HepG2 (cell line): Measurements from ENCODE around the gene PIM1. TPM values are rescaled to one million over a fixed set of nuclear protein-coding genes. Genes with fewer than 3 reads are reported as not detected.

Experiments used
- CC2D1A ChIP-seq: sonication (generic); formaldehyde crosslinking; IDR thresholded peaks from 2 replicates; pipeline ENCODE4 v1.8.1; 2023; ENCODE audit warnings: mild to moderate bottlenecking, missing genetic modification reagents
- ETS1 ChIP-seq: sonication (generic); formaldehyde crosslinking; IDR thresholded peaks from 2 replicates; pipeline ENCODE4 v1.4.0; 2020; ENCODE audit warnings: missing genetic modification reagents
- GABPA ChIP-seq, 2 experiments: IDR thresholded peaks; 2 replicates each; pipeline ENCODE4 v1.6.1; 2011 to 2016; ENCODE audit warnings: low read depth in 2 of 2, low read length in 1 of 2, missing biosample characterization in 1 of 2, missing genetic modification characterization in 1 of 2
- KDM2A ChIP-seq: sonication (generic); formaldehyde crosslinking; IDR thresholded peaks from 2 replicates; pipeline ENCODE4 v1.4.0; 2020; ENCODE audit warnings: low read depth, missing genetic modification reagents, borderline replicate concordance
- KMT2A ChIP-seq: sonication (generic); formaldehyde crosslinking; IDR thresholded peaks from 2 replicates; pipeline ENCODE4 v1.4.0; 2020; ENCODE audit warnings: missing genetic modification reagents
- MEF2D ChIP-seq: sonication (generic); formaldehyde crosslinking; IDR thresholded peaks from 2 replicates; pipeline ENCODE4 v1.5.1; 2020; ENCODE audit warnings: mild to moderate bottlenecking, missing genetic modification reagents
- PCBP1 ChIP-seq: fragments of 200-400 bp; formaldehyde crosslinking; IDR thresholded peaks from 2 replicates; pipeline ENCODE4 v1.6.1; 2017; ENCODE audit warnings: mild to moderate bottlenecking, low read depth, low read length, borderline replicate concordance
- PLRG1 ChIP-seq: fragments of 450-650 bp; conservative IDR thresholded peaks from 2 replicates; pipeline ENCODE4 v1.6.1; 2016
- SP5 ChIP-seq: IDR thresholded peaks from 2 replicates; pipeline ENCODE4 v1.6.1; 2016; ENCODE audit warnings: low read depth, borderline replicate concordance
- ZBTB37 ChIP-seq: sonication (generic); formaldehyde crosslinking; IDR thresholded peaks from 2 replicates; pipeline ENCODE4 v1.4.0; 2020; ENCODE audit warnings: mild to moderate bottlenecking, missing genetic modification reagents
- ZBTB38 ChIP-seq: sonication (generic); formaldehyde crosslinking; IDR thresholded peaks from 2 replicates; pipeline ENCODE4 v1.5.1; 2020; ENCODE audit warnings: mild to moderate bottlenecking, missing genetic modification reagents
- ZNF121 ChIP-seq: sonication (generic); formaldehyde crosslinking; IDR thresholded peaks from 2 replicates; pipeline ENCODE4 v1.5.0; 2020; ENCODE audit warnings: mild to moderate bottlenecking, missing genetic modification reagents
- ZNF225 ChIP-seq: sonication (generic); formaldehyde crosslinking; IDR thresholded peaks from 2 replicates; pipeline ENCODE4 v1.4.0; 2020; ENCODE audit warnings: mild to moderate bottlenecking, missing genetic modification reagents
- ZNF432 ChIP-seq: sonication (generic); formaldehyde crosslinking; IDR thresholded peaks from 2 replicates; pipeline ENCODE4 v1.5.0; 2020; ENCODE audit warnings: missing genetic modification reagents, mild to moderate bottlenecking, borderline replicate concordance
- ZNF879 ChIP-seq: sonication (generic); formaldehyde crosslinking; IDR thresholded peaks from 2 replicates; pipeline ENCODE4 v1.8.1; 2023; ENCODE audit warnings: missing genetic modification reagents
- polyA plus RNA-seq, 8 experiments: library from polyadenylated mRNA; depleted of rRNA in 3 of 8; stranded (reverse) in 7 of 8; unstranded in 1 of 8; fragments of >200 nt; fragmentation: Illumina TruSeq in 4 of 8; extraction: Trizol in 4 of 8; gene quantifications; 2 replicates each; pipeline versions ENCODE4 v1.2.1 to v1.2.3, GENCODE V29; 2011 to 2016; ENCODE audit warnings: low read depth in 4 of 8, missing spikeins in 1 of 8, mixed read lengths in 1 of 8; ENCODE audit not compliant: insufficient read depth in 1 of 8
- total RNA-seq, 5 experiments: library from RNA; depleted of rRNA; stranded (reverse); fragments of >200 nt; fragmentation: Illumina TruSeq; extraction: Trizol; gene quantifications; 2 replicates each; pipeline ENCODE4 v1.2.3, GENCODE V29; 2016; ENCODE audit warnings: low read depth in 1 of 5
- TF ChIP-seq, protein P1 (sequence below): sonication (generic); formaldehyde crosslinking; IDR thresholded peaks from 2 replicates; pipeline ENCODE4; 2020; ENCODE audit warnings: missing genetic modification reagents, mild to moderate bottlenecking, borderline replicate concordance
- TF ChIP-seq, protein P2 (sequence below): sonication (generic); formaldehyde crosslinking; IDR thresholded peaks from 2 replicates; pipeline ENCODE4 v1.9.0; 2021; ENCODE audit warnings: missing genetic modification reagents, borderline replicate concordance

Gene PIM1
- total and polyA plus RNA-seq, 2 of the 13 experiments (the other 11 are each of a cell fraction or from before 2014, with no cell fraction given): 29.4 to 117 TPM

DNA sequence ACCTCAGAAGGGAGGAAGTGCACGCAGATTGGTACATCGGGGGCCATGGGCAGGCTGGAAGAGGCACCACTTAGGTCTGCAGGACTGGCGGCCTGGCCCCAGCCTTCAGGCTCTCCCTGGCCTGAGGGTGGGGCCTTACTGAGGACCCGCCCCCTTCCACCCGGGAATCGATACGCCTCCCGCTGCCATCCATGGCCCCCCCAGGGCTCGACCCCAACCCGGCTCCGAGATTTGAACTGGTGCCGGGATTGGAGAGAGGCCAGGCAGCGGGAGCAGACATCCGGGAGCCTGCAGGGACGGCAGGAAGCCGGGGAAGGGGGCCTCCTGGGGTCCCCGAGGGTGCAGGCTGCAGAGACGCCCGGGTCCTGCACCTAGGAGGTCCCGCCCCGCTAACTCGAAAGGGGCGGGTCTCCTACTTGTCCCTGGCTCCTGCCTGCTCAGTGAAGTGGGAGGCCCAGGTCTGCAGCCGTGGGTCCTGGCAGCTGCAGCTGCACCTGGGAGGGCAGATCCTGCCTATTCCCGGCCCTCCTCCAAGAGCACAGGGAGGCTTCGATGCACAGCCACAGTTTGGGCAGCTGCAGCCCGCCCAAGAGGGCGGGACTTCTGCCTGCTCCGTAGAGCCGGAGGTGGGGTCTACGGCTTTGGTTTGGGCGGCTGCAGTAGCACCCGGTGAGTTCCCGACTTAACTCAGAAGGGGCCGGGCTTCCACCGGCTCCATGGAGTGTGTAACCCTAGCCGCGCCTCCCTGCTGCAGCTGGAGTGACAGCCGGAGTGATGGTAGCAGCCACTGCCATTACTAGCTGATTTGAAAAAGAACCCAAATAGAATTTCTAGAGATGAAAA is 52.4 kb downstream of the PIM1 start (continued):
- TF ChIP-seq ZNF225: 0 out of 2 replicates have a peak, but pooled peaks have one; percentile 33
- 0 out of 2 replicates have a peak, but pooled peaks have one; percentile 41 for TF ChIP-seq MEF2D (CRISPR knock-in tag)
- no peak for TF ChIP-seq ETS1
- no peak for TF ChIP-seq KMT2A (CRISPR knock-in tag)
- TF ChIP-seq, protein P1, sequence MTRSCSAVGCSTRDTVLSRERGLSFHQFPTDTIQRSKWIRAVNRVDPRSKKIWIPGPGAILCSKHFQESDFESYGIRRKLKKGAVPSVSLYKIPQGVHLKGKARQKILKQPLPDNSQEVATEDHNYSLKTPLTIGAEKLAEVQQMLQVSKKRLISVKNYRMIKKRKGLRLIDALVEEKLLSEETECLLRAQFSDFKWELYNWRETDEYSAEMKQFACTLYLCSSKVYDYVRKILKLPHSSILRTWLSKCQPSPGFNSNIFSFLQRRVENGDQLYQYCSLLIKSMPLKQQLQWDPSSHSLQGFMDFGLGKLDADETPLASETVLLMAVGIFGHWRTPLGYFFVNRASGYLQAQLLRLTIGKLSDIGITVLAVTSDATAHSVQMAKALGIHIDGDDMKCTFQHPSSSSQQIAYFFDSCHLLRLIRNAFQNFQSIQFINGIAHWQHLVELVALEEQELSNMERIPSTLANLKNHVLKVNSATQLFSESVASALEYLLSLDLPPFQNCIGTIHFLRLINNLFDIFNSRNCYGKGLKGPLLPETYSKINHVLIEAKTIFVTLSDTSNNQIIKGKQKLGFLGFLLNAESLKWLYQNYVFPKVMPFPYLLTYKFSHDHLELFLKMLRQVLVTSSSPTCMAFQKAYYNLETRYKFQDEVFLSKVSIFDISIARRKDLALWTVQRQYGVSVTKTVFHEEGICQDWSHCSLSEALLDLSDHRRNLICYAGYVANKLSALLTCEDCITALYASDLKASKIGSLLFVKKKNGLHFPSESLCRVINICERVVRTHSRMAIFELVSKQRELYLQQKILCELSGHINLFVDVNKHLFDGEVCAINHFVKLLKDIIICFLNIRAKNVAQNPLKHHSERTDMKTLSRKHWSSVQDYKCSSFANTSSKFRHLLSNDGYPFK: peak; percentile 65; the same call in 1 of the 2 replicates
- no peak; the same call in 1 of the 2 replicates for TF ChIP-seq SP5 (CRISPR knock-in tag)
- TF ChIP-seq ZNF879 (CRISPR knock-in tag): peak; percentile 78; the same call in 1 of the 2 replicates
- no peak; the same call in 1 of the 2 replicates for TF ChIP-seq ZBTB37
- TF ChIP-seq PLRG1: no peak
- TF ChIP-seq, protein P2, sequence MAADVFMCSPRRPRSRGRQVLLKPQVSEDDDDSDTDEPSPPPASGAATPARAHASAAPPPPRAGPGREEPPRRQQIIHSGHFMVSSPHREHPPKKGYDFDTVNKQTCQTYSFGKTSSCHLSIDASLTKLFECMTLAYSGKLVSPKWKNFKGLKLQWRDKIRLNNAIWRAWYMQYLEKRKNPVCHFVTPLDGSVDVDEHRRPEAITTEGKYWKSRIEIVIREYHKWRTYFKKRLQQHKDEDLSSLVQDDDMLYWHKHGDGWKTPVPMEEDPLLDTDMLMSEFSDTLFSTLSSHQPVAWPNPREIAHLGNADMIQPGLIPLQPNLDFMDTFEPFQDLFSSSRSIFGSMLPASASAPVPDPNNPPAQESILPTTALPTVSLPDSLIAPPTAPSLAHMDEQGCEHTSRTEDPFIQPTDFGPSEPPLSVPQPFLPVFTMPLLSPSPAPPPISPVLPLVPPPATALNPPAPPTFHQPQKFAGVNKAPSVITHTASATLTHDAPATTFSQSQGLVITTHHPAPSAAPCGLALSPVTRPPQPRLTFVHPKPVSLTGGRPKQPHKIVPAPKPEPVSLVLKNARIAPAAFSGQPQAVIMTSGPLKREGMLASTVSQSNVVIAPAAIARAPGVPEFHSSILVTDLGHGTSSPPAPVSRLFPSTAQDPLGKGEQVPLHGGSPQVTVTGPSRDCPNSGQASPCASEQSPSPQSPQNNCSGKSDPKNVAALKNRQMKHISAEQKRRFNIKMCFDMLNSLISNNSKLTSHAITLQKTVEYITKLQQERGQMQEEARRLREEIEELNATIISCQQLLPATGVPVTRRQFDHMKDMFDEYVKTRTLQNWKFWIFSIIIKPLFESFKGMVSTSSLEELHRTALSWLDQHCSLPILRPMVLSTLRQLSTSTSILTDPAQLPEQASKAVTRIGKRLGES (CRISPR knock-in tag): no peak
- TF ChIP-seq CC2D1A: no peak
- TF ChIP-seq KDM2A: peak; percentile 72
- peak; percentile 15 for TF ChIP-seq GABPA (IDR thresholded peaks at IDR 0.05; ENCODE audit: low read depth, low read length)
- no peak for TF ChIP-seq GABPA (CRISPR knock-in tag; IDR thresholded peaks at IDR 0.05; ENCODE audit: low read depth)
- TF ChIP-seq ZBTB38 (CRISPR knock-in tag): no peak
- TF ChIP-seq PCBP1: no peak
- TF ChIP-seq ZNF121 (CRISPR knock-in tag): peak; percentile 50; the same call in 1 of the 2 replicates
- no peak for TF ChIP-seq ZNF432 (CRISPR knock-in tag)
